Large intestine (tissue), 3 donors: Measurements from ENCODE around the gene CIAO3. TPM values are rescaled to one million over a fixed set of nuclear protein-coding genes. Genes with fewer than 3 reads are reported as not detected.
A peak's percentile ranks its signal among the peaks of the same experiment; 100 is the strongest.
"Not testable (repeated sequence)": the region's sequence is repeated elsewhere in the genome, so short reads cannot be mapped to it uniquely, and the experiment has no call there.

Experiments
- DNase-seq, 2 donors: peaks; one replicate each; pipeline versions ENCODE4 v3.0.0 to v3.0.0-alpha.2; 2013
- H3K27ac ChIP-seq: one replicate; pipeline ENCODE4 v1.5.1; 2013; ENCODE audit warnings: low read length
- H3K27me3 ChIP-seq: 2 replicates; pipeline ENCODE4 v1.6.1; 2013; ENCODE audit warnings: low read length; ENCODE audit not compliant: control insufficient read depth, insufficient read depth
- H3K36me3 ChIP-seq: 2 replicates; pipeline ENCODE4 v1.6.1; 2013; ENCODE audit warnings: low read length; ENCODE audit not compliant: control insufficient read depth, insufficient read depth
- H3K4me1 ChIP-seq: one replicate; pipeline ENCODE4 v1.6.1; 2013; ENCODE audit warnings: low read length; ENCODE audit not compliant: control insufficient read depth, insufficient read depth
- H3K4me3 ChIP-seq: one replicate; pipeline ENCODE4 v1.5.1; 2013; ENCODE audit warnings: low read length
- H3K9me3 ChIP-seq: one replicate; pipeline ENCODE4 v1.6.1; 2013; ENCODE audit warnings: mild to moderate bottlenecking, low read depth, low read length, moderate library complexity; ENCODE audit not compliant: control insufficient read depth
- WGBS: methylation state at CpG from one replicate; pipeline ENCODE4 v1.1.5; 2013; ENCODE audit warnings: low lambda C conversion rate; ENCODE audit not compliant: insufficient coverage; 5-methylcytosine and 5-hydroxymethylcytosine counted together
- polyA plus RNA-seq: library from polyadenylated mRNA; unstranded; fragments of 120-200 nt; gene quantifications from one replicate; pipeline ENCODE4 v1.2.1, GENCODE V29; 2013

The CIAO3 gene
- polyA plus RNA-seq, 1 donor, result 31.3 TPM

GRCh38 chr16:746637-747036 is 5.8 kb upstream of the CIAO3 start:
- Histone ChIP-seq H3K27ac (no peak overlapping the region), H3K9me3 (no peaks in the 10 kb centered on the region), H3K27me3 (peaks cover 9% of the 10 kb centered on the region), H3K36me3 (no peaks in the 10 kb centered on the region), H3K4me1 (no peaks in the 10 kb centered on the region), H3K4me3 (no peak overlapping the region)
- no CpG with 5 or more reads among the region's 13 CpGs for WGBS
- DNase-seq, result no peak

GRCh38 chr16:745739-746138 is 4.9 kb upstream of the CIAO3 start:
- no CpG with 5 or more reads among the region's 14 CpGs for WGBS
- DNase-seq, result peak in 1 of 2 donors; percentile 38

GRCh38 chr16:743794-744500 is 3.1 kb upstream of the CIAO3 start:
- no peak overlapping the region for H3K27ac ChIP-seq
- H3K4me3 ChIP-seq, result no peak overlapping the region
- H3K9me3 ChIP-seq, result no peaks in the 10 kb centered on the region
- peaks cover 10% of the 10 kb centered on the region for H3K4me1 ChIP-seq
- no peaks in the 10 kb centered on the region for H3K27me3 ChIP-seq
- WGBS, result no CpG with 5 or more reads among the region's 21 CpGs
- peaks cover 2% of the 10 kb centered on the region for H3K36me3 ChIP-seq
- DNase-seq, result no peak

More at GRCh38 chr16:745739-746138, 4.9 kb upstream of the CIAO3 start:
- Histone ChIP-seq H3K27me3 (no peaks in the 10 kb centered on the region), H3K4me1 (no peaks in the 10 kb centered on the region), H3K36me3 (no peaks in the 10 kb centered on the region), H3K27ac (no peak overlapping the region), H3K4me3 (no peak overlapping the region), H3K9me3 (no peaks in the 10 kb centered on the region)

GRCh38 chr16:742894-743293 is 2.1 kb upstream of the CIAO3 start:
- not testable (repeated sequence) for H3K27ac ChIP-seq, H3K27me3 ChIP-seq, DNase-seq, H3K36me3 ChIP-seq, H3K4me3 ChIP-seq, H3K9me3 ChIP-seq
- 59% methylated on average over 2 of the region's 14 CpGs for WGBS
- H3K4me1 ChIP-seq, result peaks cover 10% of the 10 kb centered on the region

GRCh38 chr16:741986-742629 is 1.3 kb upstream of the CIAO3 start:
- 100% methylated on average over 4 of the region's 15 CpGs for WGBS
- no peaks in the 10 kb centered on the region for H3K9me3 ChIP-seq
- H3K36me3 ChIP-seq, result peaks cover 12% of the 10 kb centered on the region
- no peaks in the 10 kb centered on the region for H3K27me3 ChIP-seq
- H3K27ac ChIP-seq, result no peak overlapping the region
- no peak for DNase-seq
- H3K4me1 ChIP-seq, result peaks cover 10% of the 10 kb centered on the region
- no peak overlapping the region for H3K4me3 ChIP-seq

GRCh38 chr16:740459-740763 is 386 bp downstream of the CIAO3 start:
- no CpG with 5 or more reads among the region's 22 CpGs for WGBS
- H3K9me3 ChIP-seq, result no peaks in the 10 kb centered on the region
- H3K4me3 ChIP-seq, result peak overlapping the region; percentile 99
- peaks cover 10% of the 10 kb centered on the region for H3K4me1 ChIP-seq
- H3K27me3 ChIP-seq, result no peaks in the 10 kb centered on the region
- no peak for DNase-seq
- peak overlapping the region; percentile 66 for H3K27ac ChIP-seq
- H3K36me3 ChIP-seq, result peaks cover 27% of the 10 kb centered on the region

GRCh38 chr16:739560-740458 is 988 bp downstream of the CIAO3 start:
- Histone ChIP-seq H3K4me1 (peaks cover 10% of the 10 kb centered on the region), H3K27ac (peak overlapping the region; percentile 66), H3K4me3 (peak overlapping the region; percentile 99), H3K27me3 (no peaks in the 10 kb centered on the region), H3K36me3 (peaks cover 33% of the 10 kb centered on the region), H3K9me3 (no peaks in the 10 kb centered on the region)
- no CpG with 5 or more reads among the region's 38 CpGs for WGBS
- peak in 1 of 2 donors; percentile 60 for DNase-seq

GRCh38 chr16:736936-737481 is 3.8 kb downstream of the CIAO3 start:
- Histone ChIP-seq H3K27me3 (no peaks in the 10 kb centered on the region), H3K36me3 (peaks cover 56% of the 10 kb centered on the region), H3K27ac (no peak overlapping the region), H3K4me1 (peaks cover 10% of the 10 kb centered on the region), H3K9me3 (no peaks in the 10 kb centered on the region), H3K4me3 (no peak overlapping the region)
- no peak for DNase-seq
- no CpG with 5 or more reads among the region's 29 CpGs for WGBS

- Histone ChIP-seq H3K9me3 (no peaks in the 10 kb centered on the region), H3K4me1 (peaks cover 10% of the 10 kb centered on the region), H3K36me3 (peaks cover 63% of the 10 kb centered on the region), H3K27ac (no peak overlapping the region), H3K27me3 (no peaks in the 10 kb centered on the region), H3K4me3 (no peak overlapping the region)
- WGBS, result no CpG with 5 or more reads among the region's 13 CpGs
- no peak for DNase-seq
Observed at GRCh38 chr16:735982-736453, 4.8 kb downstream of the CIAO3 start.
